T-cell (primary cell): ENCODE results near the gene TBL1XR1. TPM values are rescaled to one million over a fixed set of nuclear protein-coding genes. Genes with fewer than 3 reads are reported as not detected.

Source experiments
- ATAC-seq, 4 experiments: fragments of 200-7000 bp in 3 of 4; fragments of 150-1000 bp in 1 of 4; cut with Tn5 transposase; replicated peaks in 1 of 4; 1 replicate in 3 of 4; 2 replicates in 1 of 4; pipeline ENCODE4 v1.10.0; 2021; ENCODE audit warnings: moderate library complexity in 3 of 4, mild to moderate bottlenecking in 2 of 4, moderate number of reproducible peaks in 1 of 4
- CTCF ChIA-PET, 2 donors: fragments of 300-600 bp; sonication (Branson Sonifier 250); formaldehyde crosslinking; loops; one replicate each; lab custom pipeline; 2022; ENCODE audit warnings: antibody characterized with exemption in 2 of 2; lab: Charles Lee
- POLR2A ChIA-PET, 2 donors: fragments of 300-600 bp; sonication (Branson Sonifier 250); formaldehyde crosslinking; loops; one replicate each; lab custom pipeline; 2022; ENCODE audit warnings: antibody characterized with exemption in 2 of 2; lab: Charles Lee
- DNase-seq, 35 experiments: peaks; one replicate each; pipeline versions ENCODE4 v3.0.0 to v3.0.0-alpha.2; 2013 to 2023
- H3K27ac ChIP-seq: one replicate; pipeline ENCODE4 v1.5.1; 2013; ENCODE audit warnings: low read length
- H3K27me3 ChIP-seq, 2 experiments: replicated peaks in 1 of 2; 1 replicate in 1 of 2; 2 replicates in 1 of 2; pipeline versions ENCODE4 v1.6.1 to v1.7.0; 2013; ENCODE audit warnings: low read length in 1 of 2, mixed read lengths in 1 of 2; ENCODE audit not compliant: control insufficient read depth in 2 of 2, insufficient read depth in 2 of 2; ENCODE audit errors: extremely low read depth in 1 of 2
- H3K36me3 ChIP-seq, 2 donors: 1 replicate in 1 of 2; 2 replicates in 1 of 2; pipeline versions ENCODE4 v1.6.1 to v1.7.0; 2013; ENCODE audit warnings: low read length in 1 of 2; ENCODE audit not compliant: control insufficient read depth in 2 of 2, insufficient read depth in 1 of 2; ENCODE audit errors: extremely low read depth in 1 of 2
- H3K4me1 ChIP-seq, 2 experiments: 1 replicate in 1 of 2; 2 replicates in 1 of 2; pipeline versions ENCODE4 v1.6.1 to v1.7.0; 2013; ENCODE audit warnings: low read length in 2 of 2, mixed read lengths in 1 of 2; ENCODE audit not compliant: insufficient read depth in 2 of 2, control insufficient read depth in 1 of 2; ENCODE audit errors: extremely low read depth in 1 of 2
- H3K4me3 ChIP-seq, 2 donors: 1 replicate in 1 of 2; 2 replicates in 1 of 2; pipeline versions ENCODE4 v1.5.1 to v1.7.0; 2013; ENCODE audit warnings: mild to moderate bottlenecking in 2 of 2, low read length in 1 of 2, moderate library complexity in 1 of 2; ENCODE audit not compliant: control insufficient read depth in 1 of 2; ENCODE audit errors: extremely low read depth in 1 of 2
- H3K9me3 ChIP-seq: 2 replicates; pipeline ENCODE4 v1.7.0; 2013
- H3K27ac Mint-ChIP-seq, 2 donors: one replicate each; pipeline ENCODE4 v1.8.0; 2020 to 2021; ENCODE audit warnings: mild to moderate bottlenecking in 2 of 2, mixed read lengths in 2 of 2
- H3K27me3 Mint-ChIP-seq, 2 donors: one replicate each; pipeline ENCODE4 v1.8.0; 2021 to 2022; ENCODE audit warnings: mixed read lengths in 2 of 2
- H3K36me3 Mint-ChIP-seq: one replicate; pipeline ENCODE4 v1.8.0; 2021; ENCODE audit warnings: mixed read lengths
- H3K4me1 Mint-ChIP-seq, 3 donors: one replicate each; pipeline ENCODE4 v1.8.0; 2020 to 2022; ENCODE audit warnings: mixed read lengths in 3 of 3, mild to moderate bottlenecking in 1 of 3
- H3K4me3 Mint-ChIP-seq, 3 donors: one replicate each; pipeline ENCODE4 v1.8.0; 2020 to 2022; ENCODE audit warnings: mild to moderate bottlenecking in 3 of 3, mixed read lengths in 3 of 3, moderate library complexity in 3 of 3
- H3K9me3 Mint-ChIP-seq, 3 donors: one replicate each; pipeline ENCODE4 v1.8.0; 2020 to 2022; ENCODE audit warnings: mixed read lengths in 3 of 3
- WGBS: methylation state at CpG from one replicate; pipeline ENCODE4 v1.1.5; 2013; ENCODE audit warnings: missing lambda C conversion rate; ENCODE audit not compliant: insufficient coverage; 5-methylcytosine and 5-hydroxymethylcytosine counted together
- total RNA-seq, 35 experiments: library from RNA in 6 of 35; stranded (reverse) in 6 of 35; fragments of 120-200 nt in 1 of 35; gene quantifications; one replicate each; pipeline versions ENCODE4 v1.2.1 to v1.2.4 and lab custom pipeline; 2013 to 2026

Gene TBL1XR1
- total RNA-seq, 5 donors from 2014 or later (not counting 1 experiment from before 2014, with no cell fraction given): 120 to 156 (median 140) TPM

DNA sequence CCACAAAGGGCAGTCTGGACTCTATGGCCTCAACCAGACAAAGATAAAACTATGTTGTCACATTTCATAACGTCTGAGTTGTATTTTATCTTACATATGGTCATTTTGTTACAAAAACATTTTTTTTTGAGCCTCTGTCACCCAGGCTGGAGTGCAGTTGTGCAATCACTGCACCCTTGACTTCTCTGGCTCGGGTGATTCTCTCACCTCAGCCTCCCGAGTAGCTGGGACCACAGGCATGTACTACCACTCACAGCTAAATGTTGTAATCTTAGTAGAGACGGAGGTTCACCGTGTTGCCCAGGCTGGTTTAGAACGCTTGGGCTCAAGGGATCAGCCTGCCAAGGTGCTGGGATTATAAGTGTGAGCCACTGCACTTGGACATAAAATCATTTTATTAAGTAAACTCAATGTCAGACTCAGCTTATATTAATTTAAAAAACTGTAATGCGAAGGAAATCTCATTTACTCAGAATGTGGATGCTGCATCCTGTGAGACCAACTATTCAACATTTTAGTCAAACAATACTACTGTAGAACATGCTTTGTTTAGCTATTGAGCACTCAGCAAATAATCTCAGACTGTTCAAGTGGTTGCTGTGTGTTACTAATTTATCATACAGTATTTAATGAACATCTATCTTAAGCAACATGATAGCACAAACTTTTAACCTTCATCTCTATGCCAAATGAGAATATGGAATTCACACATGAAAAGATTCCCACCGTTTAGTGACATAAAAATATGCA lies 209.2 kb downstream of the TBL1XR1 start:
- ChIA-PET POLR2A (no interaction called here), CTCF (no interaction called here)
- Mint-ChIP-seq H3K4me3 (no peak overlapping the region), H3K4me1 (no peaks in the 10 kb centered on the region), H3K36me3 (no peaks in the 10 kb centered on the region), H3K27ac (no peak overlapping the region), H3K27me3 (no peaks in the 10 kb centered on the region), H3K9me3 (peaks cover 0 to 6% (median 5%) of the 10 kb centered on the region in 3 donors)
- H3K4me3 ChIP-seq: no peak overlapping the region
- no peaks in the 10 kb centered on the region for H3K9me3 ChIP-seq
- H3K27me3 ChIP-seq: no peaks in the 10 kb centered on the region
- H3K4me1 ChIP-seq: no peaks in the 10 kb centered on the region
- no peak overlapping the region for H3K27ac ChIP-seq
- H3K36me3 ChIP-seq: no peaks in the 10 kb centered on the region
- ATAC-seq (no peak), DNase-seq (no peak)
- WGBS: 80% methylated on average over 1 of the region's 8 CpGs

DNA sequence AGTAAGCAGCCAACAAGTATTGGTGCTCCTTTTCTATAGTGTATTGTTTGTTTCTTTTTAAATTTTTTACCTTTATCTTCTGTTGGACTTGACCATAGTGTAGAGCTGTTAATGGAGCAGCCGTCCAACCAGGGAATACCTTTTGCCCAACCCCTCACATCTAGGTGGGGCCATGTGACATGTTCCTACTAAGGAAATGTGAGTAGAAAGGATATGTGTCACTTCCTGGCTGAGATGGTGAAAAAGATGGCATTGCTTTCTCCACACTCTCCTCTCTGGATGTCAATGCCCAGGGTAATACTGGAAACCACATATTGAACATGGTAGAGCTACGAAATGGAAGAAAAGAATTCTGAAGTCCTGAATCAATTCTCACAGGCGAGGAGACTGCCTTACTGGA lies 218.8 kb downstream of the TBL1XR1 start:
- Mint-ChIP-seq H3K4me1 (no peaks in the 10 kb centered on the region), H3K4me3 (no peak overlapping the region), H3K9me3 (peaks cover 9 to 10% (median 9%) of the 10 kb centered on the region in 3 donors), H3K27ac (no peak overlapping the region), H3K27me3 (peaks cover 0 to 4% of the 10 kb centered on the region in 2 donors), H3K36me3 (peaks cover 2% of the 10 kb centered on the region)
- no peak overlapping the region for H3K27ac ChIP-seq
- CTCF ChIA-PET: interaction anchor here in 1 of 2 donors (0.6 kb wide), 1 partner anchor 103 kb away, joined by 3 read pairs; no protein-coding TSS in a partner anchor
- POLR2A ChIA-PET: interaction anchor here in 1 of 2 donors (0.6 kb wide), 1 partner anchor 319 kb away, joined by 3 read pairs; no protein-coding TSS in a partner anchor
- no peak for DNase-seq
- H3K9me3 ChIP-seq: no peaks in the 10 kb centered on the region
- no CpG with 5 or more reads among the region's 3 CpGs for WGBS
- no peaks in the 10 kb centered on the region for H3K4me1 ChIP-seq
- H3K27me3 ChIP-seq: no peaks in the 10 kb centered on the region
- no peak overlapping the region for H3K4me3 ChIP-seq
- no peak for ATAC-seq
- no peaks in the 10 kb centered on the region for H3K36me3 ChIP-seq

DNA sequence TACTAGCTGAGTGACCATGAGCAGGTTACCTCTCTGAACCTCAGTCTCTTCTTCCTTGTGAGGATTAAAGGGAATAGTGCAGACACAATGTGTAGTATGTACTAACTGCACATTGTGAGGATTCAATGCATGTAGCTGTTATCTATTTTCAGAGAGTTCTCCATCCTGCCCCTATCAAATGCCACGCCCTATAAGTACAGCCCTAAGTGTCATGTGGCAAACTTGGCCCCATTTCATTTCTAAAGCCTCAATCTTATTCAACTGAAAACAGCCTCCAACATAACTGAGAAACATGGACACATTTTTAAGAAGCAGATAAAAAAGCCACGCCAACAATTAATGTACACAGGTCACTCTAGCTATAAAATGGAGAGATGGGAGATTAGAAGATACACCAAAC lies 220.0 kb downstream of the TBL1XR1 start:
- Histone ChIP-seq H3K9me3 (no peaks in the 10 kb centered on the region), H3K4me1 (no peaks in the 10 kb centered on the region), H3K27me3 (no peaks in the 10 kb centered on the region), H3K4me3 (no peak overlapping the region), H3K27ac (no peak overlapping the region), H3K36me3 (no peaks in the 10 kb centered on the region)
- no peak overlapping the region for H3K27ac Mint-ChIP-seq
- 100% methylated on average over 1 of the region's 2 CpGs for WGBS
- DNase-seq: no peak
- CTCF ChIA-PET: interaction anchor here in 1 of 2 donors (0.6 kb wide), 2 partner anchors 10 to 55 kb away, joined by 3 to 4 read pairs; no protein-coding TSS in a partner anchor
- POLR2A ChIA-PET: no interaction called here
- no peak for ATAC-seq
- peaks cover 2% of the 10 kb centered on the region for H3K36me3 Mint-ChIP-seq
- H3K27me3 Mint-ChIP-seq: peaks cover 0 to 4% of the 10 kb centered on the region in 2 donors
- H3K4me3 Mint-ChIP-seq: no peak overlapping the region
- peaks cover 7 to 10% (median 7%) of the 10 kb centered on the region in 3 donors for H3K9me3 Mint-ChIP-seq
- no peaks in the 10 kb centered on the region for H3K4me1 Mint-ChIP-seq

DNA sequence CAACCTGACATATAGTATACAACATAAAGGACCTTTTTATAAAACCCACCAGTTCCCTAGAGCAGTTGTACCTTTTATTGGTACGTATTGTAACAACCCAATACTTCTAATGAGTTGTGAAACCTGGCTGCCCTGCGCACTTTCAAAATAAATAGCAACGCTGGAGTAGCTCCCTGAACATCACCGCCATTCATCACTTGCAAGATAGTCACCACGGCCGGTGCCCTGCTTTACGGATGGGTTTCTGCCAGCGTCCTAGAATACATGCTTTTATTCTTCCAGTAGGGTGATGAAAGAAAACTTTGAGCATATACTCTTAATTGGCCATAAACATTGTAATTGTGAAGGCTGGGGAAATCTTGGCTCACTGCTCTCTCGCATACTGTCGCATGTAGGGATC lies 220.7 kb downstream of the TBL1XR1 start:
- ATAC-seq (no peak), DNase-seq (no peak)
- ChIA-PET CTCF (interaction anchor here in 1 of 2 donors (0.6 kb wide), 1 partner anchor 54 kb away, joined by 3 read pairs; no protein-coding TSS in a partner anchor), POLR2A (no interaction called here)
- Histone ChIP-seq H3K27me3 (no peaks in the 10 kb centered on the region), H3K36me3 (no peaks in the 10 kb centered on the region), H3K9me3 (no peaks in the 10 kb centered on the region), H3K27ac (no peak overlapping the region), H3K4me3 (no peak overlapping the region), H3K4me1 (no peaks in the 10 kb centered on the region)
- H3K27ac Mint-ChIP-seq: no peak overlapping the region
- no peaks in the 10 kb centered on the region for H3K36me3 Mint-ChIP-seq
- H3K9me3 Mint-ChIP-seq: peaks cover 0 to 4% (median 0%) of the 10 kb centered on the region in 3 donors
- WGBS: 98% methylated on average over 5 of the region's 10 CpGs
- peaks cover 0 to 4% of the 10 kb centered on the region in 2 donors for H3K27me3 Mint-ChIP-seq
- no peak overlapping the region for H3K4me3 Mint-ChIP-seq
- H3K4me1 Mint-ChIP-seq: no peaks in the 10 kb centered on the region

DNA sequence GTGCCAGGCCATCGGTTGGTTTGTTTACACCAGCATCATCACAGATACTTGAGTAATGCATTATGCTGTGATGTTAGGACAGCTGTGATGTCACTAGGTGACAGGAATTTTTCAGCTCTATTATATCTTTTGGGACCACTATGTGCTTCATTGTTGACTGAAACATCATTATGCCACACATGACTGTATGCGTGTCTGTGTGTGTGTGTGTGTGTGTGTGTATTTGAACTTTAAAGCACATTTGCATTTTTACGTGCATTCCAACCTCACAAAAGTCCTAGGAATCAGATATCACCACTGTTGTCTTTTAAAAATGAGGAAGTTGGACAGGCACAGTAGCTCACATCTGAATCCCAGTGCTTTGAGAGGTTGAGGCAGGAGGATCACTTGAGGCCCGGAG lies 223.0 kb downstream of the TBL1XR1 start:
- Mint-ChIP-seq H3K9me3 (no peaks in the 10 kb centered on the region), H3K4me3 (no peak overlapping the region), H3K4me1 (no peaks in the 10 kb centered on the region), H3K27me3 (peaks cover 0 to 4% of the 10 kb centered on the region in 2 donors), H3K27ac (no peak overlapping the region), H3K36me3 (no peaks in the 10 kb centered on the region)
- DNase-seq (no peak), ATAC-seq (no peak)
- POLR2A ChIA-PET: no interaction called here
- Histone ChIP-seq H3K4me3 (no peak overlapping the region), H3K27me3 (no peaks in the 10 kb centered on the region), H3K4me1 (no peaks in the 10 kb centered on the region), H3K9me3 (no peaks in the 10 kb centered on the region), H3K27ac (no peak overlapping the region), H3K36me3 (no peaks in the 10 kb centered on the region)
- CTCF ChIA-PET: no interaction called here
- 100% methylated on average over 1 of the region's 4 CpGs for WGBS

DNA sequence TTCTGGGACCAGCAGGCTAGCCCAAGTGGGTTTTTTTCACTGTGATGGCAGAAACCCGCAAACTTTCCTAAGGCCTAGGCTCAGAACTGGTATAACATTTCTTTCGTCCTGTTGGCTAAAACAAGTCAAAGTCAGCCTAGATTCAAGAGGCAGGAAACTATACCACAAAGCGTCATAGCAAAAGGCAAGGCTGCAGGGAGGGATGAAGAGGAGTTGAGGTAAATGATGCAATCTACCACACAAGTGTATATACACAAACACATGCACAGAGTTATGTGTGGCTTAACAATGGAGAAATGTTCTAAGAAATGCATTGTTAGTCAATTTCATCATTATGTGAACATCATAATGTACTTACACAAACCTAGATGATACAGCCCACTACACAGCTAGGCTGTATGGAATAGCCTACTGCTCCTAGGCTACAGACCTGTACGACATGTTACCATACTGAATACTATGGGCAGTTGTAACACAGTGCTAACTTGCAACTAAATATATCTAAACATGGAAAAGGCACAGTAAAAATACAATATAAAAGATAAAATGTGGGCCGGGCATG lies 225.6 kb downstream of the TBL1XR1 start:
- DNase-seq (no peak), ATAC-seq (no peak)
- H3K27ac ChIP-seq: no peak overlapping the region
- H3K27me3 Mint-ChIP-seq: no peaks in the 10 kb centered on the region
- POLR2A ChIA-PET: no interaction called here
- H3K27me3 ChIP-seq: no peaks in the 10 kb centered on the region
- H3K9me3 ChIP-seq: no peaks in the 10 kb centered on the region
- WGBS: 66% methylated on average over 2 of the region's 5 CpGs
- no peak overlapping the region for H3K4me3 ChIP-seq
- H3K9me3 Mint-ChIP-seq: no peaks in the 10 kb centered on the region
- no peaks in the 10 kb centered on the region for H3K4me1 Mint-ChIP-seq
- no peaks in the 10 kb centered on the region for H3K4me1 ChIP-seq
- H3K27ac Mint-ChIP-seq: no peak overlapping the region
- CTCF ChIA-PET: interaction anchor here in 1 of 2 donors (0.6 kb wide), 1 partner anchor 22 kb away, joined by 9 read pairs; no protein-coding TSS in a partner anchor
- no peaks in the 10 kb centered on the region for H3K36me3 Mint-ChIP-seq
- no peaks in the 10 kb centered on the region for H3K36me3 ChIP-seq
- H3K4me3 Mint-ChIP-seq: no peak overlapping the region
